Measurements from ENCODE around the gene TXNDC15.
"Not testable (repeated sequence)": the region's sequence is repeated elsewhere in the genome, so short reads cannot be mapped to it uniquely, and the experiment has no call there.

TXNDC15 gene

DNA sequence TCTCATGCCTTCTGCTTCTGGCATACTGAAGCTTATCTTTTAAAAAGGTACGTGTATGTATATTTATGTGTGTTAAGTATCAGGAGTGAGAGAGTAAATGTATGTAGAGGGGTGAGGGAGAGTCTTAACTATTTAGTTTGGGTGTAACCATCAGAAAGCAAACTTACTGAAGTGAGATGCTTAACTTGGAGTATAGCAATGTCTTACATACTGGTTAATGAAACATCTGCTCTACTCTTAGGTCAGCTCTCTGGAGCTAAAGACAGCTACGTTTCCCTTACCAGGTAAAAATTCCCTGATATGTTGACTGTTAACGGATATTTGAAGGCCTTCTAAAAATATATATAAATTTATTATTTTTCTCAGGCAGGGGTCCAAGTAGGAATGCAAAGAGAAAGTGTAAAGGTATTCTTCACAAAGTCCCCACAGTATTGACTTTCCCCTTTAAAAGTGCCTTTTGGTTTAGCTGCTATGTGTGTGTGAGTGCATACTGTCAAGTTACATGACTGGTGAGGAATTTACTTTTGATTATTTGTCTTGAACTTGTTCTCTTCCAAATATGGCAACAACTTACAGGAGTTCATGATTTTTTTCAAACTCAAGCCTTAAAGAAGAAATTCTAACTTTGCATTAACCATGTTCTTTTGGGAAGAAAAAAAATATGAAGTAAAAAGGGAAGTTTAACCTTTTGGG is 40.7 kb upstream of the TXNDC15 start:
- H3K4me2 ChIP-seq (ENCODE audit: low read depth, low read length, poor library complexity, severe bottlenecking), result no peak overlapping the region
- H3K27ac ChIP-seq (ENCODE audit: low read depth, low read length), result no peak overlapping the region
- no peaks in the 10 kb centered on the region for H4K20me1 ChIP-seq (ENCODE audit: low read depth, low read length)
- no peaks in the 10 kb centered on the region for H3K9me2 ChIP-seq (replicated peaks; ENCODE audit: insufficient read depth, low read length)
- H3K9ac ChIP-seq (ENCODE audit: low read length), result no peak overlapping the region
- H2AFZ ChIP-seq (ENCODE audit: low read depth, low read length, severe bottlenecking), result no peak overlapping the region
- H3K79me2 ChIP-seq (ENCODE audit: insufficient read depth, low read length), result no peaks in the 10 kb centered on the region
- no peak overlapping the region for H3K4me3 ChIP-seq (ENCODE audit: insufficient read depth, low read length, poor library complexity, severe bottlenecking)
- H3K36me3 ChIP-seq (ENCODE audit: low read length), result peaks cover 14% of the 10 kb centered on the region
- H3F3A ChIP-seq (ENCODE audit: insufficient read depth), result peaks cover 5% of the 10 kb centered on the region
- TF ChIP-seq, protein P1, sequence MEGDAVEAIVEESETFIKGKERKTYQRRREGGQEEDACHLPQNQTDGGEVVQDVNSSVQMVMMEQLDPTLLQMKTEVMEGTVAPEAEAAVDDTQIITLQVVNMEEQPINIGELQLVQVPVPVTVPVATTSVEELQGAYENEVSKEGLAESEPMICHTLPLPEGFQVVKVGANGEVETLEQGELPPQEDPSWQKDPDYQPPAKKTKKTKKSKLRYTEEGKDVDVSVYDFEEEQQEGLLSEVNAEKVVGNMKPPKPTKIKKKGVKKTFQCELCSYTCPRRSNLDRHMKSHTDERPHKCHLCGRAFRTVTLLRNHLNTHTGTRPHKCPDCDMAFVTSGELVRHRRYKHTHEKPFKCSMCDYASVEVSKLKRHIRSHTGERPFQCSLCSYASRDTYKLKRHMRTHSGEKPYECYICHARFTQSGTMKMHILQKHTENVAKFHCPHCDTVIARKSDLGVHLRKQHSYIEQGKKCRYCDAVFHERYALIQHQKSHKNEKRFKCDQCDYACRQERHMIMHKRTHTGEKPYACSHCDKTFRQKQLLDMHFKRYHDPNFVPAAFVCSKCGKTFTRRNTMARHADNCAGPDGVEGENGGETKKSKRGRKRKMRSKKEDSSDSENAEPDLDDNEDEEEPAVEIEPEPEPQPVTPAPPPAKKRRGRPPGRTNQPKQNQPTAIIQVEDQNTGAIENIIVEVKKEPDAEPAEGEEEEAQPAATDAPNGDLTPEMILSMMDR (IDR thresholded peaks at IDR 0.05; ENCODE audit: insufficient read depth, low read length, poor library complexity, severe bottlenecking), result no peak
- TF ChIP-seq EZH2phosphoT487 (conservative IDR thresholded peaks at IDR 0.05; ENCODE audit: low read length), result no peak
- no peaks in the 10 kb centered on the region for H3K27me3 ChIP-seq (ENCODE audit: low read length)
- H3K9me3 ChIP-seq (ENCODE audit: insufficient read depth, low read length), result no peaks in the 10 kb centered on the region

DNA sequence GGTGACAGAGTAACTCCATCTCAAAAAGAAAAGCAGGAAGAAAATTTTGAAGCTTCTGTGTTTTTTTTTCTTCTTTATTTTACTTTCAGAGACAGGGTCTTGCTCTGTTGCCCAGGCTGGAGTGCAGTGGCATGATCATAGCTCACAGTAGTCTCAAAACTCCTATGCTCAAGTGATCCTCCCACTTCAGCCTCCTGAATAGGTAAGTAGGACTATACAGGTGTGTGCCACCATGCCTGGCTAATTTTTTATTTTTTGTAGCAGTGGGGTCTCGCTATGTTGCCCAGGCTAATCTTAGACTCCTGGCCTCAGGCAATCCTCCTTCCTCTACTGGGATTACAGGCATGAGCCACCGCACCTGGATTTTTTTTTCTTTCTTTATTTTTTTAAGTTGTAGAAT is 38.5 kb upstream of the TXNDC15 start:
- Histone ChIP-seq H3K27ac (ENCODE audit: low read depth, low read length) (no peak overlapping the region), H4K20me1 (ENCODE audit: low read depth, low read length) (no peaks in the 10 kb centered on the region), H3K79me2 (ENCODE audit: insufficient read depth, low read length) (no peaks in the 10 kb centered on the region), H3K4me3 (ENCODE audit: insufficient read depth, low read length, poor library complexity, severe bottlenecking) (no peak overlapping the region), H3K9me2 (replicated peaks; ENCODE audit: insufficient read depth, low read length) (no peaks in the 10 kb centered on the region), H3K36me3 (ENCODE audit: low read length) (peaks cover 3% of the 10 kb centered on the region; the same call in 1 of the 2 replicates), H3K27me3 (ENCODE audit: low read length) (no peaks in the 10 kb centered on the region), H2AFZ (ENCODE audit: low read depth, low read length, severe bottlenecking) (no peak overlapping the region), H3K9ac (ENCODE audit: low read length) (no peak overlapping the region), H3F3A (ENCODE audit: insufficient read depth) (no peaks in the 10 kb centered on the region), H3K9me3 (ENCODE audit: insufficient read depth, low read length) (no peaks in the 10 kb centered on the region), H3K4me2 (ENCODE audit: low read depth, low read length, poor library complexity, severe bottlenecking) (no peak overlapping the region)
- TF ChIP-seq, protein P1 (IDR thresholded peaks at IDR 0.05; ENCODE audit: insufficient read depth, low read length, poor library complexity, severe bottlenecking), result no peak
- TF ChIP-seq EZH2phosphoT487 (conservative IDR thresholded peaks at IDR 0.05; ENCODE audit: low read length), result no peak

DNA sequence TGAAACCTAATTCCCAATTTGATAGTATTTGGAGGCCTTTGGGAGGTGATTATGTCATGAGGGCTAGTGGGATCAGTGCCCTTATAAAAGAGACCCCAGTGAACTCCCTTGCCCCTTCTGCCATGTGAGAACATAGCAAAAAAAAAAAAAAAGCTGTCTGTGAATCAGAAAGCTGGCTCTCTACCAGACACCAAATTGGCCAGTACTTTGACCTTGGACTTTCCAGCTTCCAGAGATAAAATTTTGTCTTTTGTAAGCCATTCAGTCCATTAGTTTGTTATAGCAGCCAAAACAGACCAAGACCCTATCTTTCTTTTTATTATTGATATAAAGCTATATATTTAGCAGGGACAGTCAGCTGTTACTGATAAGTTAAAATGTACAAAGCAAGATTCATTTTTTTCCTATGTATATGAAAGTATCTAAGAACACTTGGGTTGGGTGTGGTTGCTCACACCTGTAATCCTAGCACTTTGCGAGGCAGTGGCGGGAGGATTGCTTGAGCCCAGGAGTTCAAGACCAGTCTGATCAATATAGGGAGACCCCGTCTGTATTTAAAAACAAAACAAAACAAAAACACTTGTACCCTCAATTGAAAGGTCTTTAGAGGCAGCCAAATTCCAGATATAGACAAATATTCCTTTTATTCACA is 36.5 kb upstream of the TXNDC15 start:
- Histone ChIP-seq H3K9ac (ENCODE audit: low read length) (no peak overlapping the region), H3K4me3 (ENCODE audit: insufficient read depth, low read length, poor library complexity, severe bottlenecking) (no peak overlapping the region), H3K79me2 (ENCODE audit: insufficient read depth, low read length) (no peaks in the 10 kb centered on the region), H3K36me3 (ENCODE audit: low read length) (no peaks in the 10 kb centered on the region), H3K27me3 (ENCODE audit: low read length) (no peaks in the 10 kb centered on the region), H3K4me2 (ENCODE audit: low read depth, low read length, poor library complexity, severe bottlenecking) (no peak overlapping the region), H2AFZ (ENCODE audit: low read depth, low read length, severe bottlenecking) (no peak overlapping the region), H3K9me2 (replicated peaks; ENCODE audit: insufficient read depth, low read length) (no peaks in the 10 kb centered on the region), H3F3A (ENCODE audit: insufficient read depth) (peaks cover 3% of the 10 kb centered on the region; the same call in 1 of the 2 replicates), H3K27ac (ENCODE audit: low read depth, low read length) (no peak overlapping the region), H4K20me1 (ENCODE audit: low read depth, low read length) (no peaks in the 10 kb centered on the region), H3K9me3 (ENCODE audit: insufficient read depth, low read length) (no peaks in the 10 kb centered on the region)
- TF ChIP-seq EZH2phosphoT487 (conservative IDR thresholded peaks at IDR 0.05; ENCODE audit: low read length), result no peak
- TF ChIP-seq, protein P1 (IDR thresholded peaks at IDR 0.05; ENCODE audit: insufficient read depth, low read length, poor library complexity, severe bottlenecking), result no peak

DNA sequence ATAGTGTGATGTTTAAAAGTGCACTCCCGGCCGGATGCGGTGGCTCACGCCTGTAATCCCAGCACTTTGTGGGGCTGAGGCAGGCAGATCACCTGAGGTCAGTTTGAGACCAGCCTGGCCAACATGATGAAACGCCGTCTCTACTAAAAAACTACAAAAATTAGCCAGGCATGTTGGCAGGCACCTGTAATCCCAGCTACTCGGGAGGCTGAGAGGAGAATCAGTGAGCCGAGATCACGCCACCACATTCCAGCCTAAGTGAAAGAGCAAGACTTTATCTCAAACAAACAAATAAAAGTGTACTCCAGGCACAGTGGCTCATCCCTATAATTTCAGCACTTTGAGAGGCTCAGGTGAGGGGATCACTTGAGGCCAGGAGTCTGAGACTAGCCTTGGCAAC is 35.8 kb upstream of the TXNDC15 start:
- H3K27me3 ChIP-seq (ENCODE audit: low read length); H3K36me3 ChIP-seq (ENCODE audit: low read length); H3K27ac ChIP-seq (ENCODE audit: low read depth, low read length); H4K20me1 ChIP-seq (ENCODE audit: low read depth, low read length); H3K9ac ChIP-seq (ENCODE audit: low read length); H3K9me3 ChIP-seq (ENCODE audit: insufficient read depth, low read length); H3K4me3 ChIP-seq (ENCODE audit: insufficient read depth, low read length, poor library complexity, severe bottlenecking); H3K4me2 ChIP-seq (ENCODE audit: low read depth, low read length, poor library complexity, severe bottlenecking); H3K79me2 ChIP-seq (ENCODE audit: insufficient read depth, low read length); H3K9me2 ChIP-seq (replicated peaks; ENCODE audit: insufficient read depth, low read length); H2AFZ ChIP-seq (ENCODE audit: low read depth, low read length, severe bottlenecking); H3F3A ChIP-seq (ENCODE audit: insufficient read depth): not testable (repeated sequence)

All from SU-DHL-6 (cell line).